Stimulated activated CD4-positive, alpha-beta T cell treated with anti-CD3 and anti-CD28 coated beads, TNF-alpha, amount 100 ng/mL, for 4 hours (primary cell): ENCODE measurements around the gene CTXND1.

Experiments used
- DNase-seq, 3 experiments: peaks; one replicate each; pipeline ENCODE4 v3.0.0-alpha.2; 2020; ENCODE audit warnings: low read depth in 3 of 3

Gene CTXND1

GRCh38 chr15:80182611-80183261 is 69.3 kb downstream of the CTXND1 start:
- DNase-seq: no peak

GRCh38 chr15:80180986-80181385 is 71.0 kb downstream of the CTXND1 start:
- no peak for DNase-seq

DNA sequence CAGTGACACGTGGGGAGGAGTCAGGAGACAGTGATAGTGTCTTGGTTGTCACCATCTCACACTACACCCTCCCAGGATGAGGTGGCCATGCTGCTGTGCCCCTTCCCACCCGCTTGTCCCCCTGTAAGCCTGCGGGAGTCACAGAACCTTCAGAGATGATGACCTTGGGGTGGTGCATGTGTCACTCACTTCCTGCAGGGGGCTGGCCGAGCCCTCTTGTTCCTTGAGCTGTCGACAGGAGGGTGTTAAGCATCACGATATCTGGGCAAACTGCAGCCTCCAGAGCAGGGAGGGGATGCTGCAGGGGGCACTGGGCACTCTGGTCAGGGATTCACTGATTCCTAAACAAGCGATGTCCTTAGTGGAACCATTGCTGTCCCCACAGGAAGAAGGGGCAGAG is 71.5 kb downstream of the CTXND1 start:
- DNase-seq: no peak

- no peak for DNase-seq
Observed at GRCh38 chr15:80179935-80180334, 72.1 kb downstream of the CTXND1 start.

- DNase-seq: no peak
Observed at GRCh38 chr15:80179025-80179759, 72.8 kb downstream of the CTXND1 start.

DNA sequence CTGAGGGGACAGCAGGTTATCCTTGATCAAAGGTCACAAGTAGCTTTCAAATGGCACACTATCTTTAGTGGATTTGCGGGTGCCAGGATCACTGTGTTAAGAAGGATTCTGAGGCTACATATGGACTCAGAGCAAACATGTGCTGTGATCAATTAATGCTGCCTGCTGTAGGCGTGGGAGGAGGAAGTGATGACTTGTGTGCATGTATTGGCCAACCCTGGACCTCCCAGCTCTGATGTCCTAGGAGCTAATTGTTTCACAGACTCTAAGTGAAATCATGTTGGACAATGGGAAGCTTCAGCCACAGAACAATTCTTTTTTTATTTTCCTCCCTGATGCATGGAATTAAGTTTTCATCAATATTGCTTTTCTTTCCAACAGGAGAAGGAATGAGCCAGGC is 74.9 kb downstream of the CTXND1 start:
- DNase-seq: no peak

DNA sequence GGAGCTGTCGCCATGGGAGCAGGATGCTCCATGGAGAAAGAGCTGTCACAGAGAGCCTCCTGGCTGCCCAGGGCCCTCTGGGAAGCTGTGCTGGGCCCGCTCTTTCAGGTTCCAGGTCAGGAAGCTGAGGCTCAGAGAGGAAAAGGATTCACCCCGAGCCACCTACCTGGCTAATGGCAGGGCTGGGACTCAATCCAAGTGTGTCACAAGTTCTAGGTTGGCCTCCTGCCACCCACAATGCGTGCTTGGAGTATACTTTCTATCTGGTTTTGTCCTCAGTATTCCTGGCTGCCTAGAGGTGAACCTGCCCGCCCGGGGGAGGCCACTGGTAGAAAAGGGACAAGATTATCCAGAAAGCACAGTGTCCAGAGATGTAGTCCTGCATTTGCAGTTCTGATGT is 75.6 kb downstream of the CTXND1 start:
- DNase-seq: no peak

- DNase-seq: no peak
Observed at GRCh38 chr15:80175436-80175835, 76.6 kb downstream of the CTXND1 start.

GRCh38 chr15:80174017-80174746 is 77.8 kb downstream of the CTXND1 start:
- DNase-seq: no peak

GRCh38 chr15:80173022-80173759 is 78.8 kb downstream of the CTXND1 start:
- DNase-seq: peak; percentile 44 to 52 (median 50)

DNA sequence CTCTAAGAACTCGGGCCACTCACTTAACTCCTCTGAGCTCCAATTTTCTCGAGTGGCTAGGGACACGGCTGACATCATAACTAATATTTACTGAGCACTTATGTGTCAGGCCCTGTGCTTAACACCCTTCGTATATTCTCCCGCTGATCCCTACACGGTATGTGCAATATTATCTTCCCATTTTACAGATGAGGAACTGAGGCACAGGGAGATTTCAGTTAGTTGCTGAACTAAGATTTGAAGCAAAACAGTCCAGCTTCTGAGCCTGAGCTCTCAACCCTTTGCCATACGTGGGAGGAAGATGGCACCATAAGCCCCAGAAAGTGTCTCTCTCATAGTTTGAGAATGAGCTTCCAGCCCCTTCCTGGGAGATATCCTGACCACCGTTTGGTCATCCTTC is 79.6 kb downstream of the CTXND1 start:
- DNase-seq: no peak

- DNase-seq: no peak
Observed at GRCh38 chr15:80171787-80172186, 80.2 kb downstream of the CTXND1 start.

GRCh38 chr15:80170596-80170995 is 81.4 kb downstream of the CTXND1 start:
- DNase-seq: no peak

GRCh38 chr15:80169768-80170357 is 82.2 kb downstream of the CTXND1 start:
- DNase-seq: no peak

- DNase-seq: no peak
Observed at GRCh38 chr15:80168421-80168820, 83.6 kb downstream of the CTXND1 start.

- DNase-seq: no peak
Observed at GRCh38 chr15:80167936-80168335, 84.1 kb downstream of the CTXND1 start.

DNA sequence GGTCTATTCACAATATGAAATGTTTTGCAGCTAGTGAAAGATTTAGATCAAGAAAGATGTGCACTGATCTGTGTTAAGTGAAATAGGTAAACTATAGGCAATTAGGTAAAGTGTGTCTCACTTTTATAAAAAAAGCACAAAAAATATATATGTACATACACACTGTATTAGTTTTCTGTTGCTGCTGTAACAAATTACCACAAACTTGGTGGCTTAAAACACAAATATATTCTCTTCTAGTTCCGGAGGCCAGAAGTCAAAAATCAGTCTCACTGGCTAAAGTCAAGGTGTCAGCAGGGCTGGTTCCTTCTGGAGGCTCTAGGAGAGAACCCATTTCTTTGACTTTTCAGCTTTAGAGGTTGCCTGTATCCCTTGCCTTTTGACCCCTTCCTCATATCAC is 88.1 kb downstream of the CTXND1 start:
- no peak for DNase-seq

DNA sequence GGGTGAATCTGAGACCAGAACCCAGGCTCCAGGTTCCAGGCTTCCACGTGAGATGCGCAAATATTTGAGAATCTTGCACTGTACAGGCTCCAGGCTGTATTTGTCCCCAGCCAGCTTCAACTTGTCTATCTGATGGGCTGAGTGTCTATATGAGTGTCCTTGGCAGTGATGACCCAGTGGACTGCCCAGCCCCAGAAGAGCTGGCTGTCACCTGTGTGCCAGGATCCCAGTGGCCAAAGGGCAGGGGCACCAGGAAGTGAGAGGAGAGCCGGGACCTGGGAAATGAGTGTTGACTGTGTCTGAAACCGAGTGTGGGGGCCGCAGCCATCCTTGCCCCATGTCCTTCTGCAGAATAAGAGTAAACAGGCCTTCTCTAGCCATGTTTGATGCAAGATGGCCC is 88.8 kb downstream of the CTXND1 start:
- DNase-seq: no peak

DNA sequence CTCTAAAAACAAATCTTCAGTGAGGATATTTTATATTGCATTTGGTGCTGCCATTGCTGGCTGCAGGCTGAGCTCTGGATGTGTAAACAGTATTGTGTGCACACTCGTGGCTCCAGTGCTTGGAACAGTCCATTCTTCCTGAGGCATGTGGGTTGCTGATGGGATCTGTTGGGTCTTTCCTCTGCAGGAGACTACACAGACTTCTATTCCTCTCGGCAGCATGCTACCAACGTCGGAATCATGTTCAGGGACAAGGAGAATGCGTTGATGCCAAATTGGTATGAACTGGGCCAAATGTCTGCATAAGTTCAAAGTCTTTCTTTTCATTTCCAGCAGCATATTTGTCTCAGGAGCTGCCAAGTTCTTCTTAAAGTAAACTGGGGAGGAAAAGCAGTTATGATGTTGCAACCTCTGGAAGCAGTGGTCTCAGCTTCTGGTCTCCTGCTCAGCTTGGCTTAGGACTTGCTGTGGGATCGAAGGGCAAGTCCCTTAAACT is 89.9 kb downstream of the CTXND1 start:
- no peak for DNase-seq

DNA sequence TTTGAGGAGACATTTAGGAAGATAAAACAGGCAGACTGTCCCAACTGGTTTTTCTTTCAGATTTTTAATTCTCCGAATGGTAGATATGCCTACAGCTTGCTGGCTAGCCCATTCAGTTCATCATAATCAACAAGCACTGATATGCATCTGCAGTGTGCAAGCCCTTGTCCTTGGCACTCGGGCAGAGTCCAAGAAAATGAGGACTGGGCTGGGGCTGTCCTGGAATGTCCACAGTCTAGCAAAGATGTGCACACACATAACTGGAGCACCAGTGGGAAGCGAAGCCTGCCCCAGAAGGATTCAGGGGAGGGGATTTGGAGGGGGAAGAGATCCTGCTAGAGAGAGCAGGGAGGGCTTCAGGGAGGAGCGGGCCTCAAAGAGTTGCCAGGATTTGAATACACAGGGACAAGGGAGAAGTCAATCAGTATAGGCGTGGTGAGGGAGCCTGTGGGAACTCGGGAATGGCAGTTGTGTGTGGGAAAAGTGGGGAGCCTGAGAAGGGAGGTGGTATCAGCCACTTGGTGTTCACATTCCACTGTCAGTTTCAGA is 90.5 kb downstream of the CTXND1 start:
- no peak for DNase-seq

DNA sequence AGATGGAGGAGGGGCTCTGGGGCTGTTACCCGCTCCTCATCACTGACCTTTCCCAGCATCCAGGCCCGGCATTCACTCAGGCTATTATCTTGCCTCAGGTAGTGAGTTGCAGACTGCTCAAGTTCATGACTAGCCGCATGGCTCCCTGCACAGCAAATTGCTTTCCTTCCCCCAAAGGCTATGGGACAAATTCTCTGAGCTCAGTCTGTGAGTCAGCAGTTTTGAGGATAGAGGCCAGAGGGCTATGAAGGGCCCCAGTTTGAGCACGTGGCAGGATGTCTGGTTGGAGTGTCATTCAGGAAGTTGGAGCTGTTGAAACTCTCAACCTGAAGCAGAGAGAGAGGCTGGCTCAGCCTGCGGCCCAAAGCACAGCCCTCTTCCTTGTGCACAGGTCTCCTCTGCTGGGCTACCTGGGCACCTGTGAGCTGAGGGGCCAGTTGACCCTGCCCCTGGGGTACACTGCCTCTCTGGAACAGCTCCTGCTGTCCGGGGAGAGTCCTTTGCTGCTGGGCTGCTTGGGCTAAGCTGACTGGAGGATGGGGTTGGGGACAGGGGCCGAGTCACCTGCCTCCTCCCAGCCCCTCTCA is 91.3 kb downstream of the CTXND1 start:
- no peak for DNase-seq
